HepG2 (cell line): ENCODE data around the gene NDRG2. TPM values are rescaled to one million over a fixed set of nuclear protein-coding genes. Genes with fewer than 3 reads are reported as not detected.

Experiments
- ARNTL ChIP-seq: sonication (generic); formaldehyde crosslinking; IDR thresholded peaks from 2 replicates; pipeline ENCODE4 v1.4.0; 2020; ENCODE audit warnings: mild to moderate bottlenecking, missing genetic modification reagents
- ATF7-NPFF ChIP-seq: sonication (generic); formaldehyde crosslinking; IDR thresholded peaks from 2 replicates; pipeline ENCODE4 v1.8.1; 2023; ENCODE audit warnings: mild to moderate bottlenecking, low read depth, missing genetic modification reagents, moderate library complexity
- CC2D1A ChIP-seq: sonication (generic); formaldehyde crosslinking; IDR thresholded peaks from 2 replicates; pipeline ENCODE4 v1.8.1; 2023; ENCODE audit warnings: mild to moderate bottlenecking, missing genetic modification reagents
- CSRNP1 ChIP-seq: sonication (generic); formaldehyde crosslinking; IDR thresholded peaks from 2 replicates; pipeline ENCODE4 v1.8.1; 2023; ENCODE audit warnings: mild to moderate bottlenecking, missing genetic modification reagents
- DNMT1 ChIP-seq: sonication (generic); formaldehyde crosslinking; IDR thresholded peaks from 2 replicates; pipeline ENCODE4 v1.5.1; 2020; ENCODE audit warnings: mild to moderate bottlenecking, missing genetic modification reagents
- HNRNPUL1 ChIP-seq: fragments of 200-400 bp; formaldehyde crosslinking; IDR thresholded peaks from 2 replicates; pipeline ENCODE4 v1.6.1; 2017; ENCODE audit warnings: low read depth, mild to moderate bottlenecking, low read length, moderate library complexity
- IRX3 ChIP-seq: sonication (generic); formaldehyde crosslinking; IDR thresholded peaks from 2 replicates; pipeline ENCODE4 v1.8.1; 2023; ENCODE audit warnings: mild to moderate bottlenecking, low read depth, missing genetic modification reagents, borderline replicate concordance
- KDM6A ChIP-seq: IDR thresholded peaks from 2 replicates; pipeline ENCODE4 v1.6.1; 2016; ENCODE audit warnings: low read depth
- NFIB ChIP-seq: sonication (generic); formaldehyde crosslinking; IDR thresholded peaks from 2 replicates; pipeline ENCODE4 v1.9.0; 2021; ENCODE audit warnings: missing genetic modification reagents, mild to moderate bottlenecking, borderline replicate concordance
- PAX8 ChIP-seq: sonication (generic); formaldehyde crosslinking; IDR thresholded peaks from 2 replicates; pipeline ENCODE4 v1.8.0; 2022; ENCODE audit warnings: mild to moderate bottlenecking, missing genetic modification reagents, borderline replicate concordance
- RBM39 ChIP-seq: fragments of 200-400 bp; formaldehyde crosslinking; IDR thresholded peaks from one replicate; pipeline ENCODE4 v1.6.1; 2018; ENCODE audit warnings: antibody characterized with exemption, mild to moderate bottlenecking, low read depth, low read length; ENCODE audit not compliant: poor library complexity, severe bottlenecking
- RELA ChIP-seq: sonication (generic); formaldehyde crosslinking; IDR thresholded peaks from 2 replicates; pipeline ENCODE4 v1.4.0; 2020; ENCODE audit warnings: missing genetic modification reagents
- SOX5 ChIP-seq: IDR thresholded peaks from 2 replicates; pipeline ENCODE4 v1.6.1; 2016; ENCODE audit warnings: borderline replicate concordance
- SP5 ChIP-seq: IDR thresholded peaks from 2 replicates; pipeline ENCODE4 v1.6.1; 2016; ENCODE audit warnings: low read depth, borderline replicate concordance
- TFE3 ChIP-seq: IDR thresholded peaks from 2 replicates; pipeline ENCODE4 v1.6.1; 2016
- YEATS2 ChIP-seq: sonication (generic); formaldehyde crosslinking; IDR thresholded peaks from 2 replicates; pipeline ENCODE4 v1.4.0; 2020; ENCODE audit warnings: missing genetic modification reagents, borderline replicate concordance
- ZBTB7B ChIP-seq: sonication (generic); formaldehyde crosslinking; IDR thresholded peaks from 2 replicates; pipeline ENCODE4 v1.4.0; 2020; ENCODE audit warnings: missing genetic modification reagents
- ZNF274 ChIP-seq: sonication (generic); formaldehyde crosslinking; IDR thresholded peaks from 2 replicates; pipeline ENCODE4 v1.5.1; 2020; ENCODE audit warnings: mild to moderate bottlenecking, missing genetic modification reagents
- ZNF281 ChIP-seq: sonication (generic); formaldehyde crosslinking; IDR thresholded peaks from 2 replicates; pipeline ENCODE4 v1.4.0; 2020; ENCODE audit warnings: missing genetic modification reagents, borderline replicate concordance
- ZNF710 ChIP-seq: sonication (generic); formaldehyde crosslinking; IDR thresholded peaks from 2 replicates; pipeline ENCODE4 v1.5.0; 2020; ENCODE audit warnings: mild to moderate bottlenecking, missing genetic modification reagents, borderline replicate concordance
- ZSCAN20 ChIP-seq: sonication (generic); formaldehyde crosslinking; IDR thresholded peaks from 2 replicates; pipeline ENCODE4 v1.4.0; 2020; ENCODE audit warnings: missing genetic modification reagents, mild to moderate bottlenecking, borderline replicate concordance
- polyA plus RNA-seq, 8 experiments: library from polyadenylated mRNA; depleted of rRNA in 3 of 8; stranded (reverse) in 7 of 8; unstranded in 1 of 8; fragments of >200 nt; fragmentation: Illumina TruSeq in 4 of 8; extraction: Trizol in 4 of 8; gene quantifications; 2 replicates each; pipeline versions ENCODE4 v1.2.1 to v1.2.3, GENCODE V29; 2011 to 2016; ENCODE audit warnings: low read depth in 4 of 8, missing spikeins in 1 of 8, mixed read lengths in 1 of 8; ENCODE audit not compliant: insufficient read depth in 1 of 8
- total RNA-seq, 5 experiments: library from RNA; depleted of rRNA; stranded (reverse); fragments of >200 nt; fragmentation: Illumina TruSeq; extraction: Trizol; gene quantifications; 2 replicates each; pipeline ENCODE4 v1.2.3, GENCODE V29; 2016; ENCODE audit warnings: low read depth in 1 of 5

The NDRG2 gene
- total and polyA plus RNA-seq, 2 of the 13 experiments (the other 11 are each of a cell fraction or from before 2014, with no cell fraction given) = 27.2 to 189 TPM

GRCh38 chr14:20989787-20990600, 34.9 kb downstream of the NDRG2 start, which contains the start of gene METTL17 (continued):
- TF ChIP-seq RELA (CRISPR knock-in tag) (no peak), HNRNPUL1 (no peak), CSRNP1 (CRISPR knock-in tag) (no peak), CC2D1A (CRISPR knock-in tag) (no peak), ZNF274 (CRISPR knock-in tag) (no peak; the same call in 1 of the 2 replicates), SOX5 (CRISPR knock-in tag) (0 out of 2 replicates have a peak, but pooled peaks have one; percentile 21), ZSCAN20 (CRISPR knock-in tag) (peak; percentile 73; the same call in 1 of the 2 replicates), YEATS2 (CRISPR knock-in tag) (peak; percentile 45; the same call in 1 of the 2 replicates), ARNTL (CRISPR knock-in tag) (peak; percentile 51), DNMT1 (CRISPR knock-in tag) (no peak), ATF7-NPFF (peak; percentile 83), TFE3 (CRISPR knock-in tag) (peak; percentile 14; the same call in 1 of the 2 replicates), ZBTB7B (0 out of 2 replicates have a peak, but pooled peaks have one; percentile 11), RBM39 (peak; percentile 79), NFIB (CRISPR knock-in tag) (no peak), ZNF281 (no peak), ZNF710 (CRISPR knock-in tag) (no peak; the same call in 1 of the 2 replicates), KDM6A (no peak), PAX8 (CRISPR knock-in tag) (0 out of 2 replicates have a peak, but pooled peaks have one; percentile 87), SP5 (CRISPR knock-in tag) (no peak; the same call in 1 of the 2 replicates), IRX3 (no peak)
